Measurements from ENCODE around the gene IGFBP6.

- TF ChIP-seq CTCF (IDR thresholded peaks at IDR 0.05) (no peak), ZFX (IDR thresholded peaks at IDR 0.05; ENCODE audit: borderline replicate concordance) (no peak)
Measured at GRCh38 chr12:53077030-53077429, 20.4 kb upstream of the IGFBP6 start.

All from 22Rv1 (cell line).